ENCODE measurements around the gene CTNNA1.

- no peak for TF ChIP-seq CTCF (IDR thresholded peaks at IDR 0.05)
- TF ChIP-seq POLR2A (IDR thresholded peaks at IDR 0.05), result no peak
Observed at GRCh38 chr5:138978581-138978980, 225.4 kb downstream of the CTNNA1 start.

Data from right lobe of liver (tissue), 4 donors.